Embryonic facial prominence (tissue), 1 donor: ENCODE results near the gene GAS7.

Experiments used
- DNase-seq: peaks from one replicate; pipeline ENCODE4 v3.0.0-alpha.2; 2016; ENCODE audit errors: extremely low spot score

The GAS7 gene

GRCh38 chr17:10135539-10136257 lies 62.7 kb downstream of the GAS7 start:
- DNase-seq, result no peak

- DNase-seq, result no peak
Observed at GRCh38 chr17:10130677-10131076, 67.7 kb downstream of the GAS7 start.

GRCh38 chr17:10130263-10130662 lies 68.1 kb downstream of the GAS7 start:
- DNase-seq, result no peak

GRCh38 chr17:10127819-10128425 lies 70.5 kb downstream of the GAS7 start:
- peak; percentile 68 for DNase-seq

GRCh38 chr17:10126616-10127501 lies 71.5 kb downstream of the GAS7 start:
- DNase-seq, result no peak

GRCh38 chr17:10126276-10126615 lies 72.2 kb downstream of the GAS7 start:
- no peak for DNase-seq

- no peak for DNase-seq
Observed at GRCh38 chr17:10125531-10126275, 72.7 kb downstream of the GAS7 start.

GRCh38 chr17:10123093-10123492 lies 75.3 kb downstream of the GAS7 start:
- DNase-seq, result no peak

GRCh38 chr17:10121971-10122707 lies 76.3 kb downstream of the GAS7 start:
- DNase-seq, result no peak

- DNase-seq, result no peak
Observed at GRCh38 chr17:10120749-10121148, 77.7 kb downstream of the GAS7 start.

- DNase-seq, result no peak
Observed at GRCh38 chr17:10120109-10120485, 78.3 kb downstream of the GAS7 start.

GRCh38 chr17:10119203-10120108 lies 79.0 kb downstream of the GAS7 start:
- no peak for DNase-seq

- no peak for DNase-seq
Observed at GRCh38 chr17:10118788-10119130, 79.6 kb downstream of the GAS7 start.

GRCh38 chr17:10117581-10118001 lies 80.8 kb downstream of the GAS7 start:
- no peak for DNase-seq

GRCh38 chr17:10116753-10117420 lies 81.5 kb downstream of the GAS7 start:
- DNase-seq, result no peak

- DNase-seq, result no peak
Observed at GRCh38 chr17:10116267-10116666, 82.1 kb downstream of the GAS7 start.

GRCh38 chr17:10115536-10115932 lies 82.9 kb downstream of the GAS7 start:
- DNase-seq, result no peak

GRCh38 chr17:10114931-10115535 lies 83.4 kb downstream of the GAS7 start:
- DNase-seq, result peak; percentile 69

- no peak for DNase-seq
Observed at GRCh38 chr17:10112962-10113361, 85.4 kb downstream of the GAS7 start.
